ENCODE results near the gene KAZN. TPM values are rescaled to one million over a fixed set of nuclear protein-coding genes. Genes with fewer than 3 reads are reported as not detected.

Gene KAZN
- total and polyA plus RNA-seq, 4 donors = 4.4 to 19.3 (median 9.6) TPM

- ATAC-seq (ENCODE audit: low FRiP score) (no peak), DNase-seq (no peak)
- intact Hi-C loops (cut with DNase I) = no loop called here
- Histone ChIP-seq H3K27me3 (ENCODE audit: control insufficient read depth in 1 of 2, insufficient read depth in 2 of 2, low read length in 1 of 2) (no peaks in the 10 kb centered on the region), H3K4me1 (ENCODE audit: control insufficient read depth in 1 of 2, insufficient read depth in 2 of 2, low read length in 2 of 2) (no peaks in the 10 kb centered on the region), H3K9me3 (ENCODE audit: control insufficient read depth, low read length) (no peaks in the 10 kb centered on the region), H3K36me3 (ENCODE audit: control insufficient read depth in 1 of 2, insufficient read depth in 2 of 2, low read length in 1 of 2) (no peaks in the 10 kb centered on the region), H3K27ac (ENCODE audit: low read depth in 1 of 2, low read length in 2 of 2) (no peak overlapping the region), H3K4me3 (ENCODE audit: low read length in 2 of 2) (no peak overlapping the region)
- WGBS, 2 donors = 94 to 96% methylated on average over 10 of the region's 10 CpGs
Observed at GRCh38 chr1:15077384-15077783, 478.9 kb downstream of the KAZN start.

- intact Hi-C loops (cut with DNase I) = no loop called here
Observed at GRCh38 chr1:15080328-15081007, 482.0 kb downstream of the KAZN start.

GRCh38 chr1:15081102-15081501, 482.6 kb downstream of the KAZN start:
- intact Hi-C loops (cut with DNase I) = no loop called here
- ATAC-seq (ENCODE audit: low FRiP score) = no peak
- no peaks in the 10 kb centered on the region for H3K9me3 ChIP-seq (ENCODE audit: control insufficient read depth, low read length)
- H3K4me1 ChIP-seq (ENCODE audit: control insufficient read depth in 1 of 2, insufficient read depth in 2 of 2, low read length in 2 of 2) = no peaks in the 10 kb centered on the region
- no peaks in the 10 kb centered on the region for H3K27me3 ChIP-seq (ENCODE audit: control insufficient read depth in 1 of 2, insufficient read depth in 2 of 2, low read length in 1 of 2)
- H3K27ac ChIP-seq (ENCODE audit: low read depth in 1 of 2, low read length in 2 of 2) = no peak overlapping the region
- DNase-seq = no peak
- H3K4me3 ChIP-seq (ENCODE audit: low read length in 2 of 2) = no peak overlapping the region
- H3K36me3 ChIP-seq (ENCODE audit: control insufficient read depth in 1 of 2, insufficient read depth in 2 of 2, low read length in 1 of 2) = no peaks in the 10 kb centered on the region
- WGBS, 2 donors = 61 to 68% methylated on average over 8 of the region's 8 CpGs

More at GRCh38 chr1:15080328-15081007, 482.0 kb downstream of the KAZN start:
- no peak for ATAC-seq (ENCODE audit: low FRiP score)
- Histone ChIP-seq H3K4me3 (ENCODE audit: low read length in 2 of 2) (no peak overlapping the region), H3K36me3 (ENCODE audit: control insufficient read depth in 1 of 2, insufficient read depth in 2 of 2, low read length in 1 of 2) (no peaks in the 10 kb centered on the region), H3K9me3 (ENCODE audit: control insufficient read depth, low read length) (no peaks in the 10 kb centered on the region), H3K27ac (ENCODE audit: low read depth in 1 of 2, low read length in 2 of 2) (no peak overlapping the region), H3K4me1 (ENCODE audit: control insufficient read depth in 1 of 2, insufficient read depth in 2 of 2, low read length in 2 of 2) (no peaks in the 10 kb centered on the region), H3K27me3 (ENCODE audit: control insufficient read depth in 1 of 2, insufficient read depth in 2 of 2, low read length in 1 of 2) (no peaks in the 10 kb centered on the region)
- WGBS, 2 donors = 74 to 87% methylated on average over 10 of the region's 10 CpGs
- DNase-seq = no peak

- no peaks in the 10 kb centered on the region for H3K9me3 ChIP-seq (ENCODE audit: control insufficient read depth, low read length)
- ATAC-seq (ENCODE audit: low FRiP score) (no peak), DNase-seq (no peak)
- H3K4me3 ChIP-seq (ENCODE audit: low read length in 2 of 2) = no peak overlapping the region
- H3K36me3 ChIP-seq (ENCODE audit: control insufficient read depth in 1 of 2, insufficient read depth in 2 of 2, low read length in 1 of 2) = no peaks in the 10 kb centered on the region
- intact Hi-C loops (cut with DNase I) = no loop called here
- no peaks in the 10 kb centered on the region for H3K27me3 ChIP-seq (ENCODE audit: control insufficient read depth in 1 of 2, insufficient read depth in 2 of 2, low read length in 1 of 2)
- no peaks in the 10 kb centered on the region for H3K4me1 ChIP-seq (ENCODE audit: control insufficient read depth in 1 of 2, insufficient read depth in 2 of 2, low read length in 2 of 2)
- 93 to 94% methylated on average over 7 of the region's 7 CpGs for WGBS, 2 donors
- H3K27ac ChIP-seq (ENCODE audit: low read depth in 1 of 2, low read length in 2 of 2) = no peak overlapping the region
Observed at GRCh38 chr1:15083578-15083977, 485.1 kb downstream of the KAZN start.

GRCh38 chr1:15088281-15088971, 489.9 kb downstream of the KAZN start:
- H3K9me3 ChIP-seq (ENCODE audit: control insufficient read depth, low read length) = no peaks in the 10 kb centered on the region
- H3K27me3 ChIP-seq (ENCODE audit: control insufficient read depth in 1 of 2, insufficient read depth in 2 of 2, low read length in 1 of 2) = no peaks in the 10 kb centered on the region
- DNase-seq (peak in 1 of 2 donors; percentile 49), ATAC-seq (ENCODE audit: low FRiP score) (no peak)
- no peaks in the 10 kb centered on the region for H3K36me3 ChIP-seq (ENCODE audit: control insufficient read depth in 1 of 2, insufficient read depth in 2 of 2, low read length in 1 of 2)
- no peak overlapping the region for H3K4me3 ChIP-seq (ENCODE audit: low read length in 2 of 2)
- no peak overlapping the region for H3K27ac ChIP-seq (ENCODE audit: low read depth in 1 of 2, low read length in 2 of 2)
- intact Hi-C loops (cut with DNase I) = no loop called here
- no peaks in the 10 kb centered on the region for H3K4me1 ChIP-seq (ENCODE audit: control insufficient read depth in 1 of 2, insufficient read depth in 2 of 2, low read length in 2 of 2)
- 82 to 86% methylated on average over 16 of the region's 16 CpGs for WGBS, 2 donors

- no peaks in the 10 kb centered on the region for H3K27me3 ChIP-seq (ENCODE audit: control insufficient read depth in 1 of 2, insufficient read depth in 2 of 2, low read length in 1 of 2)
- no peak overlapping the region for H3K27ac ChIP-seq (ENCODE audit: low read depth in 1 of 2, low read length in 2 of 2)
- no peaks in the 10 kb centered on the region for H3K36me3 ChIP-seq (ENCODE audit: control insufficient read depth in 1 of 2, insufficient read depth in 2 of 2, low read length in 1 of 2)
- no peaks in the 10 kb centered on the region for H3K4me1 ChIP-seq (ENCODE audit: control insufficient read depth in 1 of 2, insufficient read depth in 2 of 2, low read length in 2 of 2)
- DNase-seq (peak in 1 of 2 donors; percentile 34), ATAC-seq (ENCODE audit: low FRiP score) (no peak)
- no peaks in the 10 kb centered on the region for H3K9me3 ChIP-seq (ENCODE audit: control insufficient read depth, low read length)
- WGBS, 2 donors = 50 to 51% methylated on average over 4 of the region's 4 CpGs
- intact Hi-C loops (cut with DNase I) = no loop called here
- no peak overlapping the region for H3K4me3 ChIP-seq (ENCODE audit: low read length in 2 of 2)
Observed at GRCh38 chr1:15089258-15089992, 490.9 kb downstream of the KAZN start.

- ATAC-seq (ENCODE audit: low FRiP score) = no peak
- 74 to 78% methylated on average over 13 of the region's 13 CpGs for WGBS, 2 donors
- H3K9me3 ChIP-seq (ENCODE audit: control insufficient read depth, low read length) = no peaks in the 10 kb centered on the region
- DNase-seq = peak in 1 of 2 donors; percentile 61
- no peaks in the 10 kb centered on the region for H3K36me3 ChIP-seq (ENCODE audit: control insufficient read depth in 1 of 2, insufficient read depth in 2 of 2, low read length in 1 of 2)
- no peaks in the 10 kb centered on the region for H3K27me3 ChIP-seq (ENCODE audit: control insufficient read depth in 1 of 2, insufficient read depth in 2 of 2, low read length in 1 of 2)
- intact Hi-C loops (cut with DNase I) = no loop called here
- no peak overlapping the region for H3K27ac ChIP-seq (ENCODE audit: low read depth in 1 of 2, low read length in 2 of 2)
- no peaks in the 10 kb centered on the region for H3K4me1 ChIP-seq (ENCODE audit: control insufficient read depth in 1 of 2, insufficient read depth in 2 of 2, low read length in 2 of 2)
- H3K4me3 ChIP-seq (ENCODE audit: low read length in 2 of 2) = no peak overlapping the region
Observed at GRCh38 chr1:15090373-15090772, 491.9 kb downstream of the KAZN start.

GRCh38 chr1:15094056-15094455, 495.6 kb downstream of the KAZN start:
- Histone ChIP-seq H3K27me3 (ENCODE audit: control insufficient read depth in 1 of 2, insufficient read depth in 2 of 2, low read length in 1 of 2) (no peaks in the 10 kb centered on the region), H3K36me3 (ENCODE audit: control insufficient read depth in 1 of 2, insufficient read depth in 2 of 2, low read length in 1 of 2) (no peaks in the 10 kb centered on the region), H3K4me3 (ENCODE audit: low read length in 2 of 2) (no peak overlapping the region), H3K27ac (ENCODE audit: low read depth in 1 of 2, low read length in 2 of 2) (no peak overlapping the region), H3K4me1 (ENCODE audit: control insufficient read depth in 1 of 2, insufficient read depth in 2 of 2, low read length in 2 of 2) (no peaks in the 10 kb centered on the region), H3K9me3 (ENCODE audit: control insufficient read depth, low read length) (no peaks in the 10 kb centered on the region)
- intact Hi-C loops (cut with DNase I) = no loop called here
- 90 to 92% methylated on average over 16 of the region's 16 CpGs for WGBS, 2 donors
- no peak for ATAC-seq (ENCODE audit: low FRiP score)
- peak in 1 of 2 donors; percentile 71 for DNase-seq
